ENCODE results near the gene PDE1C. TPM values are rescaled to one million over a fixed set of nuclear protein-coding genes. Genes with fewer than 3 reads are reported as not detected.

The PDE1C gene
- polyA plus RNA-seq, 1 of the 3 experiments (the other 2 are of a cell fraction), result 4.6 TPM

GRCh38 chr7:32033006-32033405 is 37.2 kb downstream of the PDE1C start (continued):
- no peak for TF ChIP-seq SIN3A (IDR thresholded peaks at IDR 0.05; ENCODE audit: borderline replicate concordance, low read depth, low read length)
- no peak for TF ChIP-seq RAD21 (IDR thresholded peaks at IDR 0.05; ENCODE audit: low read length)
- TF ChIP-seq NRF1 (IDR thresholded peaks at IDR 0.05; ENCODE audit: low read depth, low read length), result no peak
- TF ChIP-seq, protein P1, sequence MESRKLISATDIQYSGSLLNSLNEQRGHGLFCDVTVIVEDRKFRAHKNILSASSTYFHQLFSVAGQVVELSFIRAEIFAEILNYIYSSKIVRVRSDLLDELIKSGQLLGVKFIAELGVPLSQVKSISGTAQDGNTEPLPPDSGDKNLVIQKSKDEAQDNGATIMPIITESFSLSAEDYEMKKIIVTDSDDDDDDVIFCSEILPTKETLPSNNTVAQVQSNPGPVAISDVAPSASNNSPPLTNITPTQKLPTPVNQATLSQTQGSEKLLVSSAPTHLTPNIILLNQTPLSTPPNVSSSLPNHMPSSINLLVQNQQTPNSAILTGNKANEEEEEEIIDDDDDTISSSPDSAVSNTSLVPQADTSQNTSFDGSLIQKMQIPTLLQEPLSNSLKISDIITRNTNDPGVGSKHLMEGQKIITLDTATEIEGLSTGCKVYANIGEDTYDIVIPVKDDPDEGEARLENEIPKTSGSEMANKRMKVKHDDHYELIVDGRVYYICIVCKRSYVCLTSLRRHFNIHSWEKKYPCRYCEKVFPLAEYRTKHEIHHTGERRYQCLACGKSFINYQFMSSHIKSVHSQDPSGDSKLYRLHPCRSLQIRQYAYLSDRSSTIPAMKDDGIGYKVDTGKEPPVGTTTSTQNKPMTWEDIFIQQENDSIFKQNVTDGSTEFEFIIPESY (IDR thresholded peaks at IDR 0.05; ENCODE audit: borderline replicate concordance, low read depth), result no peak

DNA sequence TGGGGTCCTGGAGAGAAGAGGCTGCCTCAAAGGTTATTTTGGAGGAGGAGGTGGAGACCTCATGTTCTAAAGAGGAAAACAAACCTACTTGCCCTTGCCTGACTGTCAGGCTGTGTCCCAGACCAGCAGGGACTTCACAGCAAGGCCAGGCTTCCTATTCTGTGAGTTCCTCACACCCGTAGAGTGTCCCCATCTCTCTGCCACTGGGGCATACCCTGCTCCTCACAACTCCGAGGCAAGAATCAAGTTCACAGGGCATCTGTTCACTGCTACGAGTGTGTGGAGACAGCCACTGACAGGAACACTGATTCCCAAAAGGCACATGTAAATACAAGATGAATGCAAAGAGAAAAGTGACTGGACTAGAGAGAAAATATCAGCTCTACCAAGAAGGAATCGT is 38.0 kb downstream of the PDE1C start:
- H3K4me3 ChIP-seq (ENCODE audit: low read depth in 2 of 2, low read length in 1 of 2), result no peak overlapping the region
- H3K9me3 ChIP-seq, result no peaks in the 10 kb centered on the region
- no peaks in the 10 kb centered on the region for H3K36me3 ChIP-seq (replicated peaks in 1 of 2; ENCODE audit: control insufficient read depth in 1 of 2, insufficient read depth in 2 of 2, low read length in 1 of 2)
- no peak overlapping the region for H3K27ac ChIP-seq (ENCODE audit: low read depth in 2 of 2, low read length in 1 of 2)
- peaks cover 0 to 5% of the 10 kb centered on the region in 2 experiments; a peak in 2 of 4 replicates for H3K4me1 ChIP-seq (ENCODE audit: control insufficient read depth in 1 of 2, insufficient read depth in 2 of 2, low read depth in 1 of 2, low read length in 1 of 2)
- DNase-seq, result no peak
- TF ChIP-seq, protein P2, sequence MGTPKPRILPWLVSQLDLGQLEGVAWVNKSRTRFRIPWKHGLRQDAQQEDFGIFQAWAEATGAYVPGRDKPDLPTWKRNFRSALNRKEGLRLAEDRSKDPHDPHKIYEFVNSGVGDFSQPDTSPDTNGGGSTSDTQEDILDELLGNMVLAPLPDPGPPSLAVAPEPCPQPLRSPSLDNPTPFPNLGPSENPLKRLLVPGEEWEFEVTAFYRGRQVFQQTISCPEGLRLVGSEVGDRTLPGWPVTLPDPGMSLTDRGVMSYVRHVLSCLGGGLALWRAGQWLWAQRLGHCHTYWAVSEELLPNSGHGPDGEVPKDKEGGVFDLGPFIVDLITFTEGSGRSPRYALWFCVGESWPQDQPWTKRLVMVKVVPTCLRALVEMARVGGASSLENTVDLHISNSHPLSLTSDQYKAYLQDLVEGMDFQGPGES (IDR thresholded peaks at IDR 0.05; ENCODE audit: low read depth, low read length), result no peak
- TF ChIP-seq RFX5 (IDR thresholded peaks at IDR 0.05; ENCODE audit: low read length) (no peak), GATA2 (CRISPR knock-in tag; IDR thresholded peaks at IDR 0.05) (no peak), RXRA (IDR thresholded peaks at IDR 0.05; ENCODE audit: borderline replicate concordance, low read depth) (no peak), NFIC (IDR thresholded peaks at IDR 0.05; ENCODE audit: borderline replicate concordance) (no peak), MXI1 (IDR thresholded peaks at IDR 0.05; ENCODE audit: low read depth, low read length) (no peak), YY1 (IDR thresholded peaks at IDR 0.05; ENCODE audit: low read depth) (no peak), RCOR1 (IDR thresholded peaks at IDR 0.05; ENCODE audit: low read length) (no peak)
- TF ChIP-seq, protein P3, sequence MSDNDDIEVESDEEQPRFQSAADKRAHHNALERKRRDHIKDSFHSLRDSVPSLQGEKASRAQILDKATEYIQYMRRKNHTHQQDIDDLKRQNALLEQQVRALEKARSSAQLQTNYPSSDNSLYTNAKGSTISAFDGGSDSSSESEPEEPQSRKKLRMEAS (IDR thresholded peaks at IDR 0.05; ENCODE audit: low read depth), result no peak
- TF ChIP-seq, protein P4, sequence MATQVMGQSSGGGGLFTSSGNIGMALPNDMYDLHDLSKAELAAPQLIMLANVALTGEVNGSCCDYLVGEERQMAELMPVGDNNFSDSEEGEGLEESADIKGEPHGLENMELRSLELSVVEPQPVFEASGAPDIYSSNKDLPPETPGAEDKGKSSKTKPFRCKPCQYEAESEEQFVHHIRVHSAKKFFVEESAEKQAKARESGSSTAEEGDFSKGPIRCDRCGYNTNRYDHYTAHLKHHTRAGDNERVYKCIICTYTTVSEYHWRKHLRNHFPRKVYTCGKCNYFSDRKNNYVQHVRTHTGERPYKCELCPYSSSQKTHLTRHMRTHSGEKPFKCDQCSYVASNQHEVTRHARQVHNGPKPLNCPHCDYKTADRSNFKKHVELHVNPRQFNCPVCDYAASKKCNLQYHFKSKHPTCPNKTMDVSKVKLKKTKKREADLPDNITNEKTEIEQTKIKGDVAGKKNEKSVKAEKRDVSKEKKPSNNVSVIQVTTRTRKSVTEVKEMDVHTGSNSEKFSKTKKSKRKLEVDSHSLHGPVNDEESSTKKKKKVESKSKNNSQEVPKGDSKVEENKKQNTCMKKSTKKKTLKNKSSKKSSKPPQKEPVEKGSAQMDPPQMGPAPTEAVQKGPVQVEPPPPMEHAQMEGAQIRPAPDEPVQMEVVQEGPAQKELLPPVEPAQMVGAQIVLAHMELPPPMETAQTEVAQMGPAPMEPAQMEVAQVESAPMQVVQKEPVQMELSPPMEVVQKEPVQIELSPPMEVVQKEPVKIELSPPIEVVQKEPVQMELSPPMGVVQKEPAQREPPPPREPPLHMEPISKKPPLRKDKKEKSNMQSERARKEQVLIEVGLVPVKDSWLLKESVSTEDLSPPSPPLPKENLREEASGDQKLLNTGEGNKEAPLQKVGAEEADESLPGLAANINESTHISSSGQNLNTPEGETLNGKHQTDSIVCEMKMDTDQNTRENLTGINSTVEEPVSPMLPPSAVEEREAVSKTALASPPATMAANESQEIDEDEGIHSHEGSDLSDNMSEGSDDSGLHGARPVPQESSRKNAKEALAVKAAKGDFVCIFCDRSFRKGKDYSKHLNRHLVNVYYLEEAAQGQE (IDR thresholded peaks at IDR 0.05; ENCODE audit: low read depth, low read length), result no peak
- no peaks in the 10 kb centered on the region for H3K79me2 ChIP-seq (ENCODE audit: insufficient read depth)
- H3F3A ChIP-seq (replicated peaks; ENCODE audit: insufficient read depth), result no peaks in the 10 kb centered on the region
- 13% methylated on average over 4 of the region's 4 CpGs for WGBS (ENCODE audit: low lambda C conversion rate)
- no peak overlapping the region for H3K9ac ChIP-seq
- H2AFZ ChIP-seq (ENCODE audit: low read depth), result no peak overlapping the region
- ChIA-PET POLR2A (no interaction called here), CTCF (no interaction called here)
- H3K4me2 ChIP-seq, result no peak overlapping the region
- H3K27me3 ChIP-seq (ENCODE audit: insufficient read depth), result no peaks in the 10 kb centered on the region; the same call in 1 of the 2 replicates
- H4K20me1 ChIP-seq (ENCODE audit: insufficient read depth), result no peaks in the 10 kb centered on the region
- H3K9me2 ChIP-seq, result no peaks in the 10 kb centered on the region

Data from SK-N-SH (cell line).